Activated naive CD8-positive, alpha-beta T cell treated with anti-CD3 and anti-CD28 coated beads, Interleukin-2, amount 50 U/mL, for 16 hours (primary cell): ENCODE data around the gene HRH2.
"Not testable (repeated sequence)": the region's sequence is repeated elsewhere in the genome, so short reads cannot be mapped to it uniquely, and the experiment has no call there.

Source experiments
- DNase-seq: peaks from one replicate; pipeline ENCODE4 v3.0.0-alpha.2; 2020; ENCODE audit warnings: low read depth, low spot score

HRH2 gene, protein sequence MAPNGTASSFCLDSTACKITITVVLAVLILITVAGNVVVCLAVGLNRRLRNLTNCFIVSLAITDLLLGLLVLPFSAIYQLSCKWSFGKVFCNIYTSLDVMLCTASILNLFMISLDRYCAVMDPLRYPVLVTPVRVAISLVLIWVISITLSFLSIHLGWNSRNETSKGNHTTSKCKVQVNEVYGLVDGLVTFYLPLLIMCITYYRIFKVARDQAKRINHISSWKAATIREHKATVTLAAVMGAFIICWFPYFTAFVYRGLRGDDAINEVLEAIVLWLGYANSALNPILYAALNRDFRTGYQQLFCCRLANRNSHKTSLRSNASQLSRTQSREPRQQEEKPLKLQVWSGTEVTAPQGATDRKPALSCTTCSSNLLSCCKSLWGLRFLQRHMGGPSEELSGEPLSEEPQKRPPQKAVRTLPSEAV

GRCh38 chr5:175657593-175658271, at the start of gene HRH2:
HRH2 (plus strand) TSS chr5:175658071; CDS start chr5:175683234, 25,163 bp downstream.
- DNase-seq = no peak

DNA sequence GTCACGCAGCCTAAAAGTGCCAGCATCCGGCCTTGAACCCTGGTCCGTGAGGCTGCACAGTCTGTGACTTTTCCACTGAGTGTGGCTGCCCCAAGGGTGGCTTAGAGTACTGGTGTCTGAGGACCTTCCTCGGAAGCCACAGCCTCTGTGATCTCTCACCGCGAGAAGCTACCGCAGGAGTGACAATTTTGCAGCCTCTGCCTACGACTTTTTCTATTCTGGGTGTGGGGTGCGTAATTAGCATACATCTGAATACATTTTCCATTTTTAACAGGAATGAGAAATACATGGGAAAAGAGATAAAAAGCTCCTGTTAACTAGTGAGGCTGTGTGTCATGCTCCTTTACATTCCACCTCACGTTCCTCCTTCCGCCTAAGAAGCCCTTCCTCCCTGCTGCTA, 48.3 kb upstream of the HRH2 start:
- DNase-seq = no peak

DNA sequence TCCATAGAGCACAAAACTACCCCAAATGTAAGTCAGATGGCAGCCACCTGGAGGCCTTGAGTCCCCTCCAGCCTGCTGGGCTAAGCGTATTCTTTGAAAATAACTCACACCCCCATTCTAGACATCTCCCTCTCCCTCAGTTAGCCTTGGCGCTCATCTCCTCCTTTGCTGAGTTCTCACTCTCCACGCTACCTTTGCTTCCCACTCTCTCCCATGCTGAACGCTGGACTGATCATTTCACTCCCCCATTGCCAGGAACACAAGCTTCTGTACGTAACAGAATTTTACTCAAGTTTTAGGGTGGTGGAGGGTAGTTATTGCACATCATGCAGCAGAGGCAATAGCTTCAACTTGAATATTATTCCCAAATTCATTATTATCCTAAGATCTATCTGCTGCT, 47.5 kb upstream of the HRH2 start:
- DNase-seq = no peak

- DNase-seq = no peak
Measured at GRCh38 chr5:175610898-175611297, 47.0 kb upstream of the HRH2 start.

DNA sequence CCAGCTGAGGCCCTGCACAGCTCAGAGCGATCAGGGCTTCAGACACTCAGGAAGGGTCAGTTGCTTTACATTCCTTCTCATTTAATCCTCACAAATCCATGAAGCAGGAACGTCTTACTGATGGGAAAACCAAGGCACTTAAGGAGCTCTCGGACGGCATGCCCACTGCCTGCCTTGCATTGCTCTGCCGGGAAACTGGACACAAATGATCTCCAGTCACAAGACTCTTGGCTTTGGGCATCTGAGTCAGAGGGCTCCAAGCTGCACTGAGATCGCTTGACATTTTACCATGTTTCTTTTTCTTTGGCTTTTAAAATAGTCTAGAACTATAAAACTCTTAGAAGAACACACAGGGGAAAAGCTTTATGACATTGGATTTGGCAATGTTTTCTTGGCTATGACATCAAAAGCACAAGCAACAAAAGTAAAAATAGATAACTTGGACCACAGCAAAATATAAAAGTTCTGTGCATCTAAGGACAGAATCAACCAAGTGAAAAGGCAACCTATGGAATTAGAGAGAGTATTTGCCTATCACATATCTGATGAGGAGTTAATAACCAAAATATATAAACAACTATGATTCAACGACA, 43.6 kb upstream of the HRH2 start:
- DNase-seq = no peak

DNA sequence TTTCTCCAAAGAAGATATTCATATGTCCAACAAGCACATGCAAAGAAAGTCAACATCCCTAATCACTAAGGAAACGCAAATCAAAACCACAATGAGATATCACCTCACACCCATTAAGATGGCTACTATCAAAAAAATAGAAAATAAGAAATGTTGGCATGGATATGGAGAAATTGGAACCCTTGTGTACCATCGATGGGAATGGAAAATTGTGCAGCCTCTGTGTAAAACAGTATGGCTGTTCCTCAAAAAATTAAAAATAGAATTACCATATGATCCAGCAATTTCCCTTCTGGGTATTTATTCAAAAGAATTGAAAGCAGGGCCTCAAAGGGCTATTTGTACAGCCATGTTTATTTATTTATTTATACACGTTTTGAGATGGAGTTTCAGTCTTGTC, 43.0 kb upstream of the HRH2 start:
- no peak for DNase-seq

DNA sequence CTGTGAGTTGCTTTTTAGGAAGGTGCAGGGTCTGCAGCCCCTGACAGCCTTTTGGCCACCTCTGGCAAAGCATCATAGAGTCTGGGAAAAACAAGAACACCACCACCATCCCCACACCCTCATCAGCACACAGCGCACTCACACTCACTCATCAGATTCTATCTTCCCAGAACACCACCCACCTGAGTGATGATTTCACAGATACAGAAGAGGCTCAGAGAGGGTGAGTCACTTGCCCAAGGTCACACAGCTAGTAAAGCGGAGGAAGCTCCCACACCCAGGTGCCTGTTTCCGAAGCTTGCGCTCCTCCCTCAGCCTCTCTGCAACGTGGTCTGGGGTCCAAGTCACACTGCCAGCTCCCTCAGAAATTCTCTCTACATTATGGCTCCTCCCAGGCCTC, 41.8 kb upstream of the HRH2 start:
- DNase-seq = no peak

- not testable (repeated sequence) for DNase-seq
Measured at GRCh38 chr5:175616527-175616926, 41.3 kb upstream of the HRH2 start.

GRCh38 chr5:175617447-175617846, 40.4 kb upstream of the HRH2 start:
- DNase-seq = no peak

- DNase-seq = no peak
Measured at GRCh38 chr5:175620527-175620926, 37.3 kb upstream of the HRH2 start.

DNA sequence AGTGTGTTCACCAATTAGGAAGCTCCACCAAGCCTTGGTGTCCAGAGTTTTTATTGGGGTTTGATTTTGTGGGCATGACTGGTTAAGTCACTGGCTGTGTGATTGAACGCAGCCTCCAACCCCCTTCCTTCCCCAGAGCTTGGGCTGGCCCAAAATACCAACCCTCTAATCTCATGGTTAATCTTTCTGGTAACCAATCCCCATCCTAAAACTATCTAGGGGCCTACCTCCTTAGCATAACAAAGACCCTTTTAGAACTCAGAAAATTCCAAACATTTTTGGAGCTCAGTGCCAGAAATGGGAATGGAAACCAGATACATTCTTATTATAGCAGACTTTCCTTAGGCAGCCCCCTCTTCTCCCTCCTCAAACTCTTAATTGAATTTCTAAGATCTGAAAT, 35.9 kb upstream of the HRH2 start:
- DNase-seq = no peak

DNA sequence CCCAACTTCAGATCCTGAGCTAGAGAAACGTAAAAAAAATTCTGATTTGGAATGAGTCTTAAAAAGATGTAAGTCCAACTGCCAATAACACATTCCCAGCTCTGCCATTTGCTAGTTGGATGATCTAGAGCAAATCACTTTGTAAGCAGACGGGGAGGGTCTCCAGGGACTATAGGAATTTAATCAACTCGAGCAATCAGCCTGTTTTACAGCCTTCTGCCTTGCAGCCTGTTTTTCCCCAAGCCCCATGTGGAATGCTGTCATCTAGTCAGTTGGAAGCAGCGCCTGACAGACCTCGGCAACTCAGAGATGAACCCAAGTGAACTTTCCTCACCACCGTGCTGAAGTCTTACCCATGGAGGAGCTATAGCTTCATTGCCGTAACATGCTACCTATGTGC, 34.8 kb upstream of the HRH2 start:
- DNase-seq = no peak

- no peak for DNase-seq
Measured at GRCh38 chr5:175624316-175624715, 33.6 kb upstream of the HRH2 start.

DNA sequence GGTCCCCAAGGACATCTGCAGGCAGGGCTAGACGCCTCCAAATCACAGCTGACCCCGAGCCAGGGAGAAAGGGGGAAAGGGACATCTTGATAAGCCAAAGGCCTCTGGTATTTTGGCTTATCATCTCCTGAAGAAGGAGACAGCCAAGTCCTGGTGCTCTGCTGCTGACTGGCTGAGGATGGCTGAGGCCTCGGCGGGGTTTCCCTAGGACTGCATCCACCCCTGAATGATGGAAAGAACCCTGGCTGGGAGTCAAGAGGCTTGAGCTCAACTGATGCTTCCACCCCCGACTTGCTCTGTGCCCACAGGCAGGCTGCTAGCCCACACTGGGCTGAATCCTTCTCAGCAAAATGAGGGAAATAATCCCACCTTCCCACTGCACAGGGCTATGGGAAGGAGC, 30.9 kb upstream of the HRH2 start:
- no peak for DNase-seq

DNA sequence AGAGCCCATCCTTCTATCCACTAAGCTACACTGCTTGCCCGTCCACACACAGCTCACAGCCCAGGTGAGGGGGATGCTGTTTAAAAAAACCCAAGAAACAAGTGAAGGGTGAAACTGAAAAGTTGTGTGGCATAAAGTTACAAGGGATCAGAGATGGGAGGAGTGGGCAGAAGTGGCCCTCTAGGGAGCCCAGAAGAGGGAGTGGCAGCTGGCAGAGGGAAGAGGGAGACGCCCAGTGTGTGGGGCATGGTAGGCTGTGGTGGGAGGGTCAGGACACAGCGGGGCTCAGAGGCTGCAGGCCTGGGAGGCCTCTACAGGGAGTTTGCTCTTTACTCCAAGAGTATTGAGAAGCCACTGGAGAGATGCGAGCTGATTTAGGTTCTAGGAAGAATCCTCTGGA, 30.1 kb upstream of the HRH2 start:
- no peak for DNase-seq

DNA sequence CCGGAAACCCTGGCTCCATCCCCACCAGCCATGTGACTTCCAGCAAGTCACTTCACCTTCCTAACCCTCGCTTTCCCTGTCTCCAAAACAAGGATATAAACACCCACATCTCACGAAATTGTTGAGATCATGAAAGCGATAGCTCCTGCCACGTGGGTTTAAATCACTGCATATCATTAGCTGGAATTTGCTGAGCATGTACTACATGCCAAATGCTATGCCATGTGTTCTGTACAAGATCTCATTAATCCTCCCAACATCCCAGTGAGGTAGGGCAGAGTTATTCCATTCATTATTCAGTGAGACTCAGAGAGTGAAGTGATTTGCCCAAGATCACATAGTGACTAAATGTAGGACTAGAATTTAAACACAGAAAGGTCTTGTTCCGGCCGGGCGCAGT, 29.2 kb upstream of the HRH2 start:
- DNase-seq = no peak

DNA sequence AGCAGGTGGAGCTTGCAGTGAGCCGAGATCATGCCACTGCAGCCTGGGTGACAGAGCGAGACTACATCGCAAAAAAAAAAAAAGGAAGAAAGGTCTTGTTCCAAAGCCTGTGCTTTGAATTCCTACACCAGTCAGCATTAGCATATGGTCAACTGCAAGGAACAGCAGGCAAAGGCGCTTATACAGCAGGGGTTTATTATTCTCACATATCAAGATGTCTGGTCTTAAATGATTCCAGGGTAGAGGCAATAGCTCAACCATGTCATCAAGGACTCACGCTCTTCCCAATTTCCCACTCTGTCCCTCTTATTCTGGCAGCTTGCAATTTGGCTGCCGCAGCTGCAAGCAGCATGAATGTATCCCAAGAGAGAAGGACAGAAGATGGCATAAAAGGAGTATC, 28.6 kb upstream of the HRH2 start:
- no peak for DNase-seq

DNA sequence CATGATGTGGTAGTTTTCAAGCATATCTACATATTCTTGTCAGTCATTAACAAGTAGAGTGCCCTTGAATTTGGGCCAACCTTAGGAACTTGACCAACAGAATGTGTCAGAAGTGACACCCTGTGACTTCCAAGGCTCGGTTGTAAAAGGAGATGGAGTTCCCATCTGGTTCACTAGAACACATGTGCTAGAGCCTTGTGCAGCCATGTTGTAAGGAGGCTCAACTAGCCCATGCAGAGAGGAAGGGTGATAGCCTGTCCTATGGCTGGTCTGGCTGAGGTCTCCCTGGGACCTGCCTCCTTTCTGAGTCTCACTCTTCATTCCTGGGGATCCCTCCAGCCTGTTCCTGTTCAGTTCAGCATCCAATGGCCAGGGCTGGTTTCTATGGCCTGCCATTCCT, 28.1 kb upstream of the HRH2 start:
- no peak for DNase-seq

DNA sequence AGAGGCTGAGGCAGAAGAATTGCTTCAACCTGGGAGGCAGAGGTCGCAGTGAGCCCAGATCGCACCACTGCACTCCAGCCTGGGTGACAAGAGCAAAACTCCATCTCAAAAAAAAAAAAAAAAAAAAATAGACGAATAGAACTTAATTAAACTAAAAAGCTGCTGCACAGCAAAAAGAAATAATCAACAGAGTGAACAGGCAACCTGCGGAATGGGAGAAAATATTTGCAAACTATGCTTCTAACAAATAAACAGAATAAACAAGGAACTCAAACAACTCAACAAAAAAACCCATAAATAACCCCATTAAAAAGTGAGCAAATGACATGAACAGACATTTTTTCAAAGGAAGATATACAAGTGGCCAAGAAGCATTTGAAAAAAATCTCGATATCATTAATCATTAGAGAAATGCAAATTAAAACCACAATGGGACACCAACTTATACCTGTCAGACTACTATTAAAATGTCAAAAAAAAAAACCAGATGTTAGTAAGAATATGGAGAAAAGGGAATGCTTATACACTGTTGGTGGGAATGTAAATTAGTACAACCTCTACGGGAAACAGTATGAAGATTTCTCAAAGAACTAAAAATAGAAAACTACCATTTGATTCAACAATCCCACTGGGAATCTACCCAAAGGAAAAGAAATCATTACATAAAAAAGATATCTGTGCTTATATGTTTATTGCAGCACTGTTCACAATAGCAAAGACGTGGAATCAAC, 21.9 kb upstream of the HRH2 start:
- DNase-seq = no peak

GRCh38 chr5:175638305-175638704, 19.6 kb upstream of the HRH2 start:
- DNase-seq = no peak

- DNase-seq = no peak
Measured at GRCh38 chr5:175640106-175640775, 17.6 kb upstream of the HRH2 start.

DNA sequence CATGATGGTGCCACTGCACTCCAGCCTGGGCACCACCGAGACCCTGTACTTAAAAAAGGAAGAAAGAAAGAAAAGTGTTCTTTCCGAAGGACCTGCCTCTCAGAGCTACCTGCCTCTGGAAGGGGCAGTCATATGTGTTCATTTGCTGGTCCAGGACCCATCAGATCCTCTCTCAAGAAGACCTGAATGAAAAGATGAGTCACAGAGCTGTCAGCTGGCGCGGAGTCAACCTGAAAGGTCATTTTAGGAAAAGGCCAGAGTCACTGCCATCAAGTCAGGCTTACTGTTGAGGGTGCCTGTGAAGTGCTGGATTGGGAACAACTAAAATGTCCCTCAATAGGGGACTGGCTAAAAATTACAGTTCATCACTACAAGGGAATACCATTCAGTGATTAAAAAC, 14.9 kb upstream of the HRH2 start:
- DNase-seq = no peak
